Stimulated activated CD8-positive, alpha-beta memory T cell treated with anti-CD3 and anti-CD28 coated beads, Interleukin-2, amount 100 ng/mL, for 48 hours (primary cell): ENCODE measurements around the gene SDHAF1.
"Not testable (repeated sequence)": the region's sequence is repeated elsewhere in the genome, so short reads cannot be mapped to it uniquely, and the experiment has no call there.

ENCODE experiments used
- DNase-seq, 2 donors: peaks; one replicate each; pipeline ENCODE4 v3.0.0-alpha.2; 2020; ENCODE audit warnings: low read depth in 2 of 2

The SDHAF1 gene

GRCh38 chr19:36014012-36014924 lies 19.3 kb downstream of the SDHAF1 start, which contains the start of gene ALKBH6:
Gene ALKBH6, minus strand, starts transcription at chr19:36014213. Its CDS starts 816 bp downstream, at chr19:36013397.
- peak; percentile 100 for DNase-seq

DNA sequence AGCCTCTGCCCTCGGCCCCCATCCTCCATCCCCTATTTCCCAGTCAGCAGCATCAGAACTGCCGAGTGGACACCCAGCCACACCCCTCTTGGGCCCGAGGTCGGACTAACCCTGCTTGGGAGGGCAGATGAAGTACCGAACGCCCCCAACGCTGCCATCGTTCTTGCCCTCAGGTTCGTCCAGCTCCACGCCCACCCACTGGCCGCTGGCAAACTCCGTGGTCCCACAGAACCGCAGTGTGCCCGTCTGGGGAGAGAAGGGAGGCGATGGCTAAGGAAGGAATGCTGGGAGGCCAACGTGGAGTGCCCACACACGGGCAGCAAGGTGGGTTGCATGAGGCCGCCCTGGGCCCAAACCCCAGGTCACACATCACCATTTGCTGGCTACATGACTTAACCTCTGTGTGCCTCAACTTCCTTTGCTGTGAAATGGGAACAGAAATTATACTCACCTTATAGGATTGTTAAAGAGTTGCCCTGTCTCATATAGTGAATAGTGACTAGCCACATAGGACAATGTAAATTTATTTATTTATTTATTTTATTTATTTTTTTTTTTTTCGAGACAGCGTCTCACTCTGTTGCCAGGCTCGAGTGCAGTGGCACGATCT lies 24.2 kb downstream of the SDHAF1 start:
- DNase-seq, result no peak

GRCh38 chr19:36023432-36023831 lies 28.4 kb downstream of the SDHAF1 start:
- DNase-seq, result no peak

DNA sequence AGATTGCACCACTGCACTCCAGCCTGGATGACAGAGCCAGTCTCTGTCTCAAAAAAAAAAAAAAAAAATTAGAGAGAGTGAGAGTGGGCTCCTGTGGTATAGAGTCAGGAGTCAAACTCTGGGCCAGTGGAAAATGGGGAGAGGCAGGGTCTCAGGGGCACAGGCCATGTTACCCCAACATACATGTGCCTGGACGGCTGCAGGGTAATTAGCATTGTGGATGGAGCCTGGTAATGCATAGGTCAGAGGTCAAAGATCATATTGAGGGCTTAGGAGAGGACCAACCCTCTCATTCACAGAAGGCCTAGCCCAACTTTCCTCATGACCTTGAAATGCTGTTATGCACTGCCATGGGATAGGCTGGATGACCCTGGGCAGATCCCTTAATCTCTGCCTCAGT lies 30.6 kb downstream of the SDHAF1 start:
- no peak for DNase-seq

GRCh38 chr19:36026091-36026876 lies 31.3 kb downstream of the SDHAF1 start:
- DNase-seq, result no peak

GRCh38 chr19:36027696-36028095 lies 32.7 kb downstream of the SDHAF1 start:
- DNase-seq, result no peak

DNA sequence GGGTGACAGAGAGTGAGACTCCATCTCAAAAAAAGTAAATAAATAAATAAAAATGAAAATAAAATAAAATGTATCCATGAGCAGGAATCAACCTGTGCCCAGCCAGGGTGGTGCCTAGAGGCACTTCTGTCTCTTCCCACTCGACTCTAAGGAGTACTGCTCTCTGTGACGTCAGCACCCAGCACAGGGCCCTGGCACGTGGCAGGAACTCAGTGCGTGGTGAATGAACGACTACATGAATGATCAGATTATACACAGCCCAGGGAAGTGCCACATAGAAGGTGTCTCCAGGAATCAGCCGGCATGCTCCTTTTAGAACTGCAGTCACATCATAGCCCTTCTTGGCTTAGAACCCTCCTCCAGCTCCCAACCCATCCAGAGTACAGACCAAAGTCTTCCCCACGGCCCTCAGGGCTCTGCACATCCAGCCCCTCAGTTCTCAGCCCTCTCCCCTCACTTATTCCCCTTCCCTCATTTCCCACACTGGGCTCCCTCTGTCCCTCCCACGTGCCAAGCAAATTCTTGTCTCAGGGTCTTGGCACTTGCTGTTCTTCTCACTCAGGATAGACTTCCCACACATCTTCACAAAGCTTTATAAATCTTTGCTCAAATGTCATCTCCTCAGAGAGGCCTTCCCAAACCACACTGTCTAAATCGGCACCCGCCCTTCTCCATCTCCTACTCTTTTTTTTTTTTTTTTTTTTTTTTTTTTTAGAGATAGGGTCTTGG lies 33.5 kb downstream of the SDHAF1 start:
- DNase-seq, result no peak

DNA sequence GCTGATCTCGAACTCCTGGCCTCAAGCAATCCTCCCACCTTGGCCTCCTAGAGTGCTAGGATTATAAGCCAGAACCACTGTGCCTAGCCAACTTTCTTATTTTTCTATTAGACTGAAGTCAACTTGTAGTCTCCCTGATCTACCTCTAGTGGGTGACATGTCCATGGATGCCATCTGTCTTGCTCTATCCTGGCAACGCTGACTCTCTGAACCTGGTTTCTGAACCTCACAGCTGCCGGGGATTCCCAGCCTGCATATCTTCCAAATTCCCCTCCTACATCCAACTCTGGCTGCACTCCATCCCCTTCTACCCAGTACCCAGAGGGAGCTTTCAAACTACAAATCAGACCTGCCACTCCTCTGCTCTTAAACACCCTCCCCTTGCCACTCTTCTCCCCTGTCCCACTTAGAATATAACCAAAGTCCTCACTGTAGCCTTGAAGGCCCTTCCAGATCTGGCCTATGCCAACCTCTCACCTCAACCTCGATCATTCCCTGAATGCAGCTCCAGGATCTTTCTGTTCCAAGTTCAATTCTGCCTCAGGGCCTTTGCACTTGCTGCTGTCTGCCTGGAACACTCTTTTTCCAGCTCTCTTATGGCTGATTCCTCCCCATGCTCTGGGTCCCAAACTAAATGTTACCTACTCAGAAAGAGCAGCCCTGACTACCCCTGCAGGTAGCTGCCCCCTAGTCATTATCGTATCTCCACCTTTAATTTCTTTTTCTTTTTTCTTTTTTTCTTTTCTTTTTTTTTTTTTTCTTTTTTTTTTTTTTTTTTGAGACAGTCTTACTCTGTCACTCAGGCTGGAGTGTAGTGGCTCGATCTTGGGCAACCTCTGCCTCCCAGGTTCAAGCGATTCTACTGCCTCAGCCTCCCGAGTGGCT lies 35.5 kb downstream of the SDHAF1 start:
- no peak for DNase-seq

DNA sequence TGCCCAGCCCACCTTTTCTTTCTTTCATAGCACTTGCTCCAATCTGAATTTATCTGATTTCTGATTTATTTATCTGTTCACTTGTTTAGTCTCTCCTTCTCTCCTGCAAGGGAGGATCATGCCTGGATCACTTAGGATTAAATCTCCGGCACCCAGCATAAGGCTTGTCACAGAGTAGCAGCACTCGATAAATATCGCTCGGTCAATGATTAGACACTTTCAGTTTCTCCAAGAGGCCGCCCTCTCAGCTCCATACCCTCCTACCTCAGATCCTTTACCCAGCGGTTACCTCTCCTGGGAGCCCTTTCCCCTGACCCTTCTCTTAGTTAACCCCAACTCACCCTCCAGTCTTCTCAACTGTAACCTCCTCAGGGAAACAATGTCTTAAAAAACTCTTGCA lies 36.3 kb downstream of the SDHAF1 start:
- DNase-seq, result no peak

GRCh38 chr19:36032251-36033104 lies 37.5 kb downstream of the SDHAF1 start, which contains the start of gene CLIP3:
Gene CLIP3, minus strand, starts transcription at chr19:36032873. Its CDS starts 516 bp downstream, at chr19:36032357.
- DNase-seq, result peak; percentile 29 to 47

GRCh38 chr19:36040495-36040894 lies 45.5 kb downstream of the SDHAF1 start:
- no peak for DNase-seq

- not testable (repeated sequence) for DNase-seq
These were observed 46.1 kb downstream of the SDHAF1 start for GRCh38 chr19:36041092-36041491.

DNA sequence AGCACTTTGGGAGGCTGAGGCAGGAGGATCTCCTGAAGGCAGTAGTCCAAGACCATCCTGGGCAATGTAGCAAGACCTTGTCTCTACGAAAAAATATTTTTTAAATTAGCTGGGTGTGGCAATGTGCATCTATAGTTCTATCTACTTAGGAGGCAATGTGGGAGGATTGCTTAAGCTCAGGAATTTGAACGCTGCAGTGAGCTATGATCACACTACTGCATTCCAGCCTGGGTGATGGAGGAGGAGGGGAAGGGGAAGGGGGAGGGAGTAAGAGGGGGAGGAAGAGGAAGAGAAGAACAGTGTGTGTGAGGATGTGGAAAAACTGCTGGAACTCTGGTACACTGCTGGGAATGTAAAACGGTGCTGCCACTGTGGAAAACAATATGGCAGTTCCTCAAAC lies 46.8 kb downstream of the SDHAF1 start:
- DNase-seq, result no peak

- no peak for DNase-seq
These were observed 49.0 kb downstream of the SDHAF1 start for GRCh38 chr19:36043952-36044351.
